HG03103 (cell line): ENCODE data around the gene CCDC93.
"Not testable (repeated sequence)": the region's sequence is repeated elsewhere in the genome, so short reads cannot be mapped to it uniquely, and the experiment has no call there.

Experiments
- ATAC-seq: cut with Tn5 transposase; IDR thresholded peaks from one replicate; pipeline ENCODE4 v1.9.1; 2021; ENCODE audit warnings: low read depth; ENCODE audit not compliant: unreplicated experiment

Gene CCDC93

GRCh38 chr2:117931266-117931665 is 82.6 kb downstream of the CCDC93 start:
- no peak for ATAC-seq

GRCh38 chr2:117930775-117931174 is 83.1 kb downstream of the CCDC93 start:
- ATAC-seq: no peak

- not testable (repeated sequence) for ATAC-seq
These were observed 90.4 kb downstream of the CCDC93 start for GRCh38 chr2:117923471-117923870.

- ATAC-seq: no peak
These were observed 92.3 kb downstream of the CCDC93 start for GRCh38 chr2:117921520-117921919.

- ATAC-seq: no peak
These were observed 95.3 kb downstream of the CCDC93 start for GRCh38 chr2:117918608-117919007.

GRCh38 chr2:117917223-117917917 is 96.5 kb downstream of the CCDC93 start:
- ATAC-seq: no peak

GRCh38 chr2:117902933-117903332 is 110.9 kb downstream of the CCDC93 start:
- ATAC-seq: no peak

GRCh38 chr2:117888897-117889296 is 125.0 kb downstream of the CCDC93 start:
- ATAC-seq: no peak

- no peak for ATAC-seq
These were observed 128.6 kb downstream of the CCDC93 start for GRCh38 chr2:117885308-117885707.

- no peak for ATAC-seq
These were observed 134.9 kb downstream of the CCDC93 start for GRCh38 chr2:117879003-117879402.

GRCh38 chr2:117875786-117876185 is 138.1 kb downstream of the CCDC93 start:
- ATAC-seq: no peak
